ENCODE data around the gene GLRX3. TPM values are rescaled to one million over a fixed set of nuclear protein-coding genes. Genes with fewer than 3 reads are reported as not detected.

Gene GLRX3
- total RNA-seq, 1 experiment from 2014 or later: 79.8 TPM

- no peaks in the 10 kb centered on the region for H3K4me1 Mint-ChIP-seq (ENCODE audit: low read depth, unreplicated experiment)
- BruUV-seq (replicated peaks): no TSS peak
- CTCF ChIA-PET: no interaction called here
- no peaks in the 10 kb centered on the region for H3K9me3 Mint-ChIP-seq (ENCODE audit: low read depth, unreplicated experiment)
- H3K27ac Mint-ChIP-seq (ENCODE audit: unreplicated experiment): no peak overlapping the region
- DNase-seq: no peak
- TF ChIP-seq CTCF (IDR thresholded peaks at IDR 0.05; ENCODE audit: unreplicated experiment): no peak
- H3K36me3 Mint-ChIP-seq (ENCODE audit: insufficient read depth, unreplicated experiment): peaks cover 23% of the 10 kb centered on the region
- H3K4me3 Mint-ChIP-seq (ENCODE audit: low read depth, unreplicated experiment): no peak overlapping the region
- H3K27me3 Mint-ChIP-seq (ENCODE audit: unreplicated experiment): no peaks in the 10 kb centered on the region
- intact Hi-C loops (cut with micrococcal nuclease; ENCODE audit: unreplicated experiment): no loop called here
Measured at GRCh38 chr10:130192276-130192848, 56.2 kb downstream of the GLRX3 start.

GRCh38 chr10:130193033-130193432 lies 56.8 kb downstream of the GLRX3 start:
- DNase-seq: no peak
- Mint-ChIP-seq H3K36me3 (ENCODE audit: insufficient read depth, unreplicated experiment) (peaks cover 23% of the 10 kb centered on the region), H3K4me3 (ENCODE audit: low read depth, unreplicated experiment) (no peak overlapping the region), H3K27ac (ENCODE audit: unreplicated experiment) (no peak overlapping the region), H3K9me3 (ENCODE audit: low read depth, unreplicated experiment) (no peaks in the 10 kb centered on the region), H3K27me3 (ENCODE audit: unreplicated experiment) (no peaks in the 10 kb centered on the region), H3K4me1 (ENCODE audit: low read depth, unreplicated experiment) (no peaks in the 10 kb centered on the region)
- CTCF ChIA-PET: no interaction called here
- TF ChIP-seq CTCF (IDR thresholded peaks at IDR 0.05; ENCODE audit: unreplicated experiment): no peak
- intact Hi-C loops (cut with micrococcal nuclease; ENCODE audit: unreplicated experiment): no loop called here
- no TSS peak for BruUV-seq (replicated peaks)

- no TSS peak for BruUV-seq (replicated peaks)
- no peak for TF ChIP-seq CTCF (IDR thresholded peaks at IDR 0.05; ENCODE audit: unreplicated experiment)
- intact Hi-C loops (cut with micrococcal nuclease; ENCODE audit: unreplicated experiment): no loop called here
- H3K4me1 Mint-ChIP-seq (ENCODE audit: low read depth, unreplicated experiment): no peaks in the 10 kb centered on the region
- H3K36me3 Mint-ChIP-seq (ENCODE audit: insufficient read depth, unreplicated experiment): peaks cover 23% of the 10 kb centered on the region
- CTCF ChIA-PET: no interaction called here
- H3K27me3 Mint-ChIP-seq (ENCODE audit: unreplicated experiment): no peaks in the 10 kb centered on the region
- H3K4me3 Mint-ChIP-seq (ENCODE audit: low read depth, unreplicated experiment): no peak overlapping the region
- H3K9me3 Mint-ChIP-seq (ENCODE audit: low read depth, unreplicated experiment): no peaks in the 10 kb centered on the region
- H3K27ac Mint-ChIP-seq (ENCODE audit: unreplicated experiment): peak overlapping the region; percentile 33
- DNase-seq: no peak
Measured at GRCh38 chr10:130193493-130194193, 57.5 kb downstream of the GLRX3 start.

GRCh38 chr10:130194194-130194990 lies 58.2 kb downstream of the GLRX3 start:
- Mint-ChIP-seq H3K4me3 (ENCODE audit: low read depth, unreplicated experiment) (no peak overlapping the region), H3K4me1 (ENCODE audit: low read depth, unreplicated experiment) (no peaks in the 10 kb centered on the region), H3K9me3 (ENCODE audit: low read depth, unreplicated experiment) (no peaks in the 10 kb centered on the region), H3K27ac (ENCODE audit: unreplicated experiment) (peak overlapping the region; percentile 33), H3K36me3 (ENCODE audit: insufficient read depth, unreplicated experiment) (peaks cover 23% of the 10 kb centered on the region), H3K27me3 (ENCODE audit: unreplicated experiment) (no peaks in the 10 kb centered on the region)
- no TSS peak for BruUV-seq (replicated peaks)
- no peak for DNase-seq
- no peak for TF ChIP-seq CTCF (IDR thresholded peaks at IDR 0.05; ENCODE audit: unreplicated experiment)
- CTCF ChIA-PET: no interaction called here
- intact Hi-C loops (cut with micrococcal nuclease; ENCODE audit: unreplicated experiment): no loop called here

All from Calu3 (cell line).